MG63 (cell line): ENCODE results near the gene USP48. TPM values are rescaled to one million over a fixed set of nuclear protein-coding genes. Genes with fewer than 3 reads are reported as not detected.

Experiments
- DNase-seq: peaks from one replicate; pipeline ENCODE4 v3.0.0-alpha.2; 2020
- H3K27me3 ChIP-seq: fragments of 250-450 bp; sonication (Bioruptor Pico); 2 replicates; pipeline ENCODE4 v1.5.1; 2020; ENCODE audit warnings: mild to moderate bottlenecking, moderate library complexity
- H3K36me3 ChIP-seq: fragments of 250-450 bp; sonication (Bioruptor Pico); 2 replicates; pipeline ENCODE4 v1.5.1; 2020; ENCODE audit warnings: mild to moderate bottlenecking, moderate library complexity
- H3K4me3 ChIP-seq: fragments of 250-450 bp; sonication (Bioruptor Pico); 2 replicates; pipeline ENCODE4 v1.5.1; 2020; ENCODE audit warnings: mild to moderate bottlenecking, moderate library complexity
- H3K9me3 ChIP-seq: fragments of 250-450 bp; sonication (Bioruptor Pico); 2 replicates; pipeline ENCODE4 v1.5.1; 2020; ENCODE audit warnings: mild to moderate bottlenecking, moderate library complexity
- total RNA-seq: library from RNA; depleted of rRNA; stranded (reverse); fragments of >200 nt; shearing (Covaris generic); gene quantifications from 2 replicates; pipeline ENCODE4 v1.2.3, GENCODE V29; 2014; ENCODE audit warnings: low replicate concordance

Gene USP48
- total RNA-seq, 1 experiment from 2014 or later = 18.7 TPM

GRCh38 chr1:21763236-21763635, 19.7 kb downstream of the USP48 start:
- H3K36me3 ChIP-seq = peaks cover 5% of the 10 kb centered on the region
- no peaks in the 10 kb centered on the region for H3K9me3 ChIP-seq
- no peak overlapping the region for H3K4me3 ChIP-seq
- DNase-seq = no peak
- no peaks in the 10 kb centered on the region for H3K27me3 ChIP-seq

GRCh38 chr1:21762022-21762404, 20.9 kb downstream of the USP48 start:
- Histone ChIP-seq H3K36me3 (peaks cover 7% of the 10 kb centered on the region), H3K27me3 (no peaks in the 10 kb centered on the region), H3K4me3 (no peak overlapping the region), H3K9me3 (no peaks in the 10 kb centered on the region)
- DNase-seq = no peak

GRCh38 chr1:21761052-21761451, 21.9 kb downstream of the USP48 start:
- Histone ChIP-seq H3K36me3 (peaks cover 12% of the 10 kb centered on the region), H3K4me3 (no peak overlapping the region), H3K27me3 (no peaks in the 10 kb centered on the region), H3K9me3 (no peaks in the 10 kb centered on the region)
- no peak for DNase-seq

- no peak for DNase-seq
- Histone ChIP-seq H3K4me3 (no peak overlapping the region), H3K9me3 (no peaks in the 10 kb centered on the region), H3K27me3 (no peaks in the 10 kb centered on the region), H3K36me3 (peaks cover 24% of the 10 kb centered on the region)
Observed at GRCh38 chr1:21759818-21760217, 23.1 kb downstream of the USP48 start.

GRCh38 chr1:21759182-21759581, 23.8 kb downstream of the USP48 start:
- no peak for DNase-seq
- Histone ChIP-seq H3K4me3 (no peak overlapping the region), H3K9me3 (no peaks in the 10 kb centered on the region), H3K36me3 (peaks cover 31% of the 10 kb centered on the region), H3K27me3 (no peaks in the 10 kb centered on the region)

- Histone ChIP-seq H3K27me3 (no peaks in the 10 kb centered on the region), H3K4me3 (no peak overlapping the region), H3K36me3 (peaks cover 32% of the 10 kb centered on the region), H3K9me3 (no peaks in the 10 kb centered on the region)
- no peak for DNase-seq
Observed at GRCh38 chr1:21758614-21759013, 24.3 kb downstream of the USP48 start.

GRCh38 chr1:21756393-21757089, 26.4 kb downstream of the USP48 start:
- DNase-seq = no peak
- H3K9me3 ChIP-seq = no peaks in the 10 kb centered on the region
- peaks cover 42% of the 10 kb centered on the region for H3K36me3 ChIP-seq
- H3K4me3 ChIP-seq = no peak overlapping the region
- H3K27me3 ChIP-seq = no peaks in the 10 kb centered on the region

- Histone ChIP-seq H3K27me3 (no peaks in the 10 kb centered on the region), H3K9me3 (no peaks in the 10 kb centered on the region), H3K4me3 (no peak overlapping the region), H3K36me3 (peaks cover 55% of the 10 kb centered on the region)
- DNase-seq = no peak
Observed at GRCh38 chr1:21755067-21755466, 27.9 kb downstream of the USP48 start.

GRCh38 chr1:21754583-21754982, 28.4 kb downstream of the USP48 start:
- peaks cover 57% of the 10 kb centered on the region for H3K36me3 ChIP-seq
- no peaks in the 10 kb centered on the region for H3K9me3 ChIP-seq
- no peak overlapping the region for H3K4me3 ChIP-seq
- DNase-seq = no peak
- H3K27me3 ChIP-seq = no peaks in the 10 kb centered on the region

- no peak for DNase-seq
- Histone ChIP-seq H3K9me3 (no peaks in the 10 kb centered on the region), H3K4me3 (no peak overlapping the region), H3K36me3 (peaks cover 62% of the 10 kb centered on the region), H3K27me3 (no peaks in the 10 kb centered on the region)
Observed at GRCh38 chr1:21752186-21752585, 30.8 kb downstream of the USP48 start.

- Histone ChIP-seq H3K9me3 (no peaks in the 10 kb centered on the region), H3K27me3 (no peaks in the 10 kb centered on the region), H3K36me3 (peaks cover 68% of the 10 kb centered on the region), H3K4me3 (no peak overlapping the region)
- no peak for DNase-seq
Observed at GRCh38 chr1:21751281-21751680, 31.7 kb downstream of the USP48 start.

GRCh38 chr1:21750841-21751240, 32.1 kb downstream of the USP48 start:
- Histone ChIP-seq H3K4me3 (no peak overlapping the region), H3K27me3 (no peaks in the 10 kb centered on the region), H3K9me3 (no peaks in the 10 kb centered on the region), H3K36me3 (peaks cover 69% of the 10 kb centered on the region)
- no peak for DNase-seq

GRCh38 chr1:21749859-21750468, 33.0 kb downstream of the USP48 start:
- DNase-seq = no peak
- no peak overlapping the region for H3K4me3 ChIP-seq
- peaks cover 66% of the 10 kb centered on the region for H3K36me3 ChIP-seq
- no peaks in the 10 kb centered on the region for H3K27me3 ChIP-seq
- no peaks in the 10 kb centered on the region for H3K9me3 ChIP-seq

- Histone ChIP-seq H3K9me3 (no peaks in the 10 kb centered on the region), H3K36me3 (peaks cover 60% of the 10 kb centered on the region), H3K27me3 (no peaks in the 10 kb centered on the region), H3K4me3 (no peak overlapping the region)
- DNase-seq = peak; percentile 10
Observed at GRCh38 chr1:21749109-21749508, 33.8 kb downstream of the USP48 start.

- no peaks in the 10 kb centered on the region for H3K9me3 ChIP-seq
- peaks cover 40% of the 10 kb centered on the region for H3K36me3 ChIP-seq
- no peaks in the 10 kb centered on the region for H3K27me3 ChIP-seq
- no peak overlapping the region for H3K4me3 ChIP-seq
- no peak for DNase-seq
Observed at GRCh38 chr1:21743476-21743875, 39.5 kb downstream of the USP48 start.

GRCh38 chr1:21742578-21742977, 40.4 kb downstream of the USP48 start:
- DNase-seq = no peak
- no peaks in the 10 kb centered on the region for H3K27me3 ChIP-seq
- peaks cover 39% of the 10 kb centered on the region for H3K36me3 ChIP-seq
- no peaks in the 10 kb centered on the region for H3K9me3 ChIP-seq
- H3K4me3 ChIP-seq = no peak overlapping the region

- no peaks in the 10 kb centered on the region for H3K27me3 ChIP-seq
- no peak overlapping the region for H3K4me3 ChIP-seq
- no peaks in the 10 kb centered on the region for H3K9me3 ChIP-seq
- DNase-seq = no peak
- peaks cover 40% of the 10 kb centered on the region for H3K36me3 ChIP-seq
Observed at GRCh38 chr1:21741206-21741605, 41.7 kb downstream of the USP48 start.

- no peaks in the 10 kb centered on the region for H3K9me3 ChIP-seq
- no peaks in the 10 kb centered on the region for H3K27me3 ChIP-seq
- H3K36me3 ChIP-seq = peaks cover 60% of the 10 kb centered on the region
- no peak for DNase-seq
- no peak overlapping the region for H3K4me3 ChIP-seq
Observed at GRCh38 chr1:21736876-21737275, 46.1 kb downstream of the USP48 start.
